ENCODE measurements around the gene CNIH2. TPM values are rescaled to one million over a fixed set of nuclear protein-coding genes. Genes with fewer than 3 reads are reported as not detected.

Gene CNIH2
- total and polyA plus RNA-seq, 2 of the 8 experiments (the other 6 are each of a cell fraction or from before 2014, with no cell fraction given), result 12.5 to 15.8 TPM

GRCh38 chr11:66284526-66285078, 6.6 kb downstream of the CNIH2 start:
- peaks cover 4% of the 10 kb centered on the region; the same call in 1 of the 2 replicates for H3K23me2 ChIP-seq (ENCODE audit: low read depth, low read length)
- no peak for TF ChIP-seq SIRT6 (IDR thresholded peaks at IDR 0.05; ENCODE audit: low read length)
- no peak for TF ChIP-seq POLR2A (IDR thresholded peaks at IDR 0.05; ENCODE audit: control extremely low read depth in 1 of 2, low read depth in 2 of 2, low read length in 2 of 2)
- TF ChIP-seq RXRA (IDR thresholded peaks at IDR 0.05; ENCODE audit: insufficient read depth, low read depth, low read length), result no peak
- no peak for TF ChIP-seq BCL11A (IDR thresholded peaks at IDR 0.05; ENCODE audit: low read depth in 2 of 2, low read length in 2 of 2)
- ChIA-PET CTCF (ENCODE audit: partially characterized antibody) (interaction anchor here (0.7 to 5.2 kb wide), 14 partner anchors 14 to 154 kb away, joined by 3 to 48 read pairs (median 4); partner anchors contain the start of genes MRPL11, RAB1B and RIN1), POLR2A (ENCODE audit: partially characterized antibody) (interaction anchor here (0.8 to 7.9 kb wide), 7 partner anchors 12 to 84 kb away, joined by 3 to 125 read pairs (median 3); partner anchors contain the start of genes B4GAT1, BRMS1 and RAB1B)
- no peak overlapping the region for H4K91ac ChIP-seq (replicated peaks; ENCODE audit: insufficient read length, low read length)
- no peaks in the 10 kb centered on the region for H3K9me3 ChIP-seq (ENCODE audit: insufficient read depth in 2 of 2, low read depth in 1 of 2, low read length in 1 of 2)
- no peak overlapping the region for H3K9ac ChIP-seq (replicated peaks in 1 of 4; ENCODE audit: extremely low read depth in 1 of 4, low read depth in 3 of 4, low read length in 3 of 4)
- WGBS, 2 experiments (ENCODE audit: extremely low coverage in 1 of 2, insufficient coverage in 1 of 2, insufficient read length in 1 of 2, insufficient replicate concordance in 2 of 2, low coverage in 1 of 2, low lambda C conversion rate in 2 of 2, missing lambda C conversion rate in 1 of 2), result 93% methylated on average over 15 of the region's 16 CpGs; no CpG with 5 or more reads in 1 of the 2 experiments
- H3K27ac ChIP-seq (ENCODE audit: low read depth, low read length), result no peak overlapping the region
- no peak overlapping the region for H3K4me3 ChIP-seq (ENCODE audit: extremely low read depth in 1 of 4, insufficient read depth in 2 of 4, low read depth in 3 of 4, low read length in 4 of 4)
- no peak overlapping the region for H2BK12ac ChIP-seq (ENCODE audit: low read depth, low read length)
- H4K20me1 ChIP-seq (replicated peaks in 1 of 2; ENCODE audit: control insufficient read depth in 1 of 2, insufficient read depth in 2 of 2, low read length in 2 of 2), result peaks cover 9 to 28% of the 10 kb centered on the region in 2 experiments
- H3K4me1 ChIP-seq (replicated peaks in 1 of 4; ENCODE audit: control insufficient read depth in 3 of 4, insufficient read depth in 4 of 4, low read length in 3 of 4), result peaks cover 0 to 18% (median 11%) of the 10 kb centered on the region in 4 experiments; a peak in 5 of 7 replicates
- DNase-seq (ENCODE audit: low read depth in 1 of 2, low spot score in 2 of 2), result no peak
- H3K27me3 ChIP-seq (replicated peaks in 1 of 4; ENCODE audit: control insufficient read depth in 3 of 4, extremely low read depth in 1 of 4, insufficient read depth in 3 of 4, low read length in 3 of 4), result peaks cover 0 to 2% (median 0%) of the 10 kb centered on the region in 4 experiments; a peak in 2 of 7 replicates
- peaks cover 0 to 2% (median 0%) of the 10 kb centered on the region in 4 experiments; a peak in 1 of 8 replicates for H3K36me3 ChIP-seq (ENCODE audit: control insufficient read depth in 2 of 4, insufficient read depth in 4 of 4, low read length in 3 of 4)
- H2AK5ac ChIP-seq (ENCODE audit: low read depth, low read length), result no peak overlapping the region
- no peak overlapping the region for H3K14ac ChIP-seq (ENCODE audit: insufficient read length)
- H2AFZ ChIP-seq (ENCODE audit: low read length), result no peak overlapping the region
- no peak overlapping the region for H3K18ac ChIP-seq (ENCODE audit: extremely low read depth, low read length)
- no peak overlapping the region for H2BK120ac ChIP-seq (replicated peaks; ENCODE audit: low read depth, low read length)
- FAIRE-seq, result no peak
- no peak overlapping the region for H3K4ac ChIP-seq (replicated peaks; ENCODE audit: insufficient read length, low read depth, low read length)
- H4K5ac ChIP-seq (ENCODE audit: insufficient read length, low read depth, low read length), result no peak overlapping the region
- H2BK20ac ChIP-seq (ENCODE audit: low read length), result no peak overlapping the region
- H3K23ac ChIP-seq (ENCODE audit: insufficient read length), result no peak overlapping the region
- no peak overlapping the region for H2BK5ac ChIP-seq (ENCODE audit: low read depth, low read length)
- H3K56ac ChIP-seq (replicated peaks; ENCODE audit: insufficient read length, low read depth, low read length), result no peak overlapping the region
- H3K79me1 ChIP-seq (ENCODE audit: low read depth, low read length), result peaks cover 5% of the 10 kb centered on the region
- no peak overlapping the region for H2BK15ac ChIP-seq (ENCODE audit: low read length)
- peaks cover 0 to 9% of the 10 kb centered on the region in 2 experiments; a peak in 1 of 4 replicates for H3K79me2 ChIP-seq (ENCODE audit: control insufficient read depth in 1 of 2, insufficient read depth in 2 of 2, low read length in 2 of 2)
- H4K8ac ChIP-seq (ENCODE audit: extremely low read depth, insufficient read depth, low read length), result no peak overlapping the region
- H3K4me2 ChIP-seq (ENCODE audit: insufficient read depth in 1 of 2, low read depth in 2 of 2, low read length in 2 of 2), result no peak overlapping the region

Measured in H1 (cell line).